Measurements from ENCODE around the gene UNC80. TPM values are rescaled to one million over a fixed set of nuclear protein-coding genes. Genes with fewer than 3 reads are reported as not detected.

UNC80 gene
- total and polyA plus RNA-seq, 2 donors (not counting 3 experiments of a cell fraction or from before 2014, with no cell fraction given): not detected

GRCh38 chr2:209817844-209818271 lies 46.2 kb downstream of the UNC80 start:
- H3K9ac ChIP-seq (replicated peaks; ENCODE audit: extremely low read depth, insufficient read depth, low read length): no peak overlapping the region
- H3K4me1 ChIP-seq (ENCODE audit: control insufficient read depth, extremely low read depth, insufficient read depth, low read length): no peaks in the 10 kb centered on the region
- CTCF ChIA-PET: no interaction called here
- POLR2A ChIA-PET: no interaction called here
- dilution Hi-C loops (cut with MboI; ENCODE audit: extremely low pct_ligation_motif_present, low sequenced_read_pairs) (no loop called here), intact Hi-C loops (cut with micrococcal nuclease) (no loop called here)
- no peaks in the 10 kb centered on the region for H3K79me2 ChIP-seq (ENCODE audit: control insufficient read depth, insufficient read depth, low read length)
- no peaks in the 10 kb centered on the region for H3K9me3 ChIP-seq (replicated peaks; ENCODE audit: control insufficient read depth, insufficient read depth, low read length)
- DNase-seq (ENCODE audit: low read depth, low spot score): peak; percentile 61
- peak; percentile 12 for FAIRE-seq
- no peak overlapping the region for H3K4me2 ChIP-seq (ENCODE audit: insufficient read depth, low read length)
- no peaks in the 10 kb centered on the region for H3K27me3 ChIP-seq (ENCODE audit: control insufficient read depth in 2 of 2, insufficient read depth in 2 of 2, low read length in 2 of 2)
- no peak overlapping the region for H3K4me3 ChIP-seq (replicated peaks in 1 of 3; ENCODE audit: insufficient read depth in 1 of 3, low read depth in 1 of 3, low read length in 3 of 3)
- no peak overlapping the region for H3K27ac ChIP-seq (ENCODE audit: insufficient read depth, low read depth, low read length)
- no TSS peak for BruUV-seq (replicated peaks)
- no peaks in the 10 kb centered on the region for H3K9me1 ChIP-seq (replicated peaks; ENCODE audit: control insufficient read depth, extremely low read depth, insufficient read depth, low read length)
- TF ChIP-seq POLR2A (IDR thresholded peaks at IDR 0.05; ENCODE audit: low read depth, low read length) (no peak), CTCF (IDR thresholded peaks at IDR 0.05; ENCODE audit: extremely low read depth in 1 of 2, insufficient read depth in 1 of 2, low read depth in 1 of 2, low read length in 2 of 2) (no peak), MYC (IDR thresholded peaks at IDR 0.05; ENCODE audit: low read depth, low read length) (no peak), FOS (IDR thresholded peaks at IDR 0.05; ENCODE audit: borderline replicate concordance, insufficient read depth, low read length) (no peak), JUN (IDR thresholded peaks at IDR 0.05; ENCODE audit: borderline replicate concordance, insufficient read depth, insufficient read length, low read depth) (no peak), POLR2AphosphoS5 (IDR thresholded peaks at IDR 0.05; ENCODE audit: insufficient read depth, low read depth, low read length) (no peak), GATA2 (IDR thresholded peaks at IDR 0.05; ENCODE audit: insufficient read depth, insufficient read length, low read depth, low read length) (no peak), MAX (IDR thresholded peaks at IDR 0.05; ENCODE audit: insufficient read depth, insufficient read length) (no peak), EZH2 (IDR thresholded peaks at IDR 0.05; ENCODE audit: borderline replicate concordance, low read depth, low read length, severe bottlenecking) (no peak)
- no peaks in the 10 kb centered on the region for H3K36me3 ChIP-seq (ENCODE audit: control insufficient read depth in 2 of 2, extremely low read depth in 1 of 2, insufficient read depth in 2 of 2, low read length in 2 of 2)
- no peaks in the 10 kb centered on the region for H4K20me1 ChIP-seq (replicated peaks; ENCODE audit: control insufficient read depth, extremely low read depth, insufficient read depth, low read length)
- no peak overlapping the region for H2AFZ ChIP-seq (ENCODE audit: low read depth, low read length)

Data from endothelial cell of umbilical vein (primary cell).